IMR-90 (cell line): ENCODE results near the gene CLEC4D. TPM values are rescaled to one million over a fixed set of nuclear protein-coding genes. Genes with fewer than 3 reads are reported as not detected.

Experiments
- ATAC-seq: fragments of 200-7000 bp; cut with Tn5 transposase; 2 replicates; pipeline ENCODE4 v1.9.1; 2020; ENCODE audit warnings: low read depth, mild to moderate bottlenecking, moderate library complexity
- BruUV-seq: library from RNA; stranded (reverse); fragments of 400-500 nt; replicated peaks from 2 replicates; lab custom pipeline; 2021; lab: Mats Ljungman, UMichigan
- CTCF ChIA-PET: fragments of 300-600 bp; formaldehyde crosslinking; extraction: SDS; loops from one replicate; lab custom pipeline; 2021; ENCODE audit warnings: antibody characterized with exemption; lab: Yijun Ruan, JAX
- POLR2A ChIA-PET: fragments of 300-600 bp; sonication (Branson Sonifier 250); formaldehyde crosslinking; loops from one replicate; lab custom pipeline; 2022; ENCODE audit warnings: antibody characterized with exemption; ENCODE audit not compliant: unreplicated experiment; lab: Charles Lee
- DNase-seq: peaks from one replicate; pipeline ENCODE4 v3.0.0; 2013
- H2AFZ ChIP-seq: replicated peaks from 2 replicates; pipeline ENCODE3; 2013; ENCODE audit warnings: low read length, mild to moderate bottlenecking; ENCODE audit not compliant: poor library complexity
- H2AK5ac ChIP-seq: 2 replicates; pipeline ENCODE4 v1.6.1; 2013; ENCODE audit warnings: low read depth, low read length, inconsistent platforms
- H2AK9ac ChIP-seq: replicated peaks from 2 replicates; pipeline ENCODE3; 2013; ENCODE audit warnings: mild to moderate bottlenecking, low read depth, low read length, moderate library complexity; ENCODE audit not compliant: poor library complexity
- H2BK120ac ChIP-seq: 2 replicates; pipeline ENCODE4 v1.6.1; 2013; ENCODE audit warnings: low read depth, low read length, inconsistent platforms
- H2BK15ac ChIP-seq: 3 replicates; pipeline ENCODE4 v1.6.1; 2013; ENCODE audit warnings: low read depth, low read length, inconsistent platforms
- H2BK20ac ChIP-seq: 2 replicates; pipeline ENCODE4 v1.6.1; 2013; ENCODE audit warnings: low read depth, mild to moderate bottlenecking, inconsistent platforms, low read length, moderate library complexity
- H2BK5ac ChIP-seq: 2 replicates; pipeline ENCODE4 v1.6.1; 2013; ENCODE audit warnings: mild to moderate bottlenecking, low read depth, low read length, inconsistent platforms; ENCODE audit not compliant: poor library complexity, severe bottlenecking
- H3K14ac ChIP-seq: replicated peaks from 2 replicates; pipeline ENCODE4 v1.6.1; 2013; ENCODE audit warnings: low read depth, low read length, inconsistent platforms
- H3K18ac ChIP-seq: 2 replicates; pipeline ENCODE4 v1.6.1; 2013; ENCODE audit warnings: low read depth, low read length, control low read depth
- H3K23ac ChIP-seq: 2 replicates; pipeline ENCODE4 v1.6.1; 2013; ENCODE audit warnings: low read depth, low read length, inconsistent platforms
- H3K27ac ChIP-seq: 2 replicates; pipeline ENCODE4 v1.5.1; 2013; ENCODE audit warnings: mild to moderate bottlenecking, control low read depth, low read length; ENCODE audit not compliant: insufficient read depth
- H3K27me3 ChIP-seq: 2 replicates; pipeline ENCODE4 v1.6.1; 2013; ENCODE audit warnings: low read length; ENCODE audit not compliant: control insufficient read depth, insufficient read depth
- H3K36me3 ChIP-seq: 2 replicates; pipeline ENCODE4 v1.6.1; 2013; ENCODE audit warnings: low read length, mixed read lengths; ENCODE audit not compliant: control insufficient read depth, insufficient read depth
- H3K4ac ChIP-seq: 2 replicates; pipeline ENCODE4 v1.6.1; 2013; ENCODE audit warnings: low read depth, low read length, inconsistent platforms
- H3K4me1 ChIP-seq: 2 replicates; pipeline ENCODE4 v1.6.1; 2013; ENCODE audit warnings: low read length, mixed read lengths; ENCODE audit not compliant: control insufficient read depth, insufficient read depth
- H3K4me2 ChIP-seq: 2 replicates; pipeline ENCODE4 v1.6.1; 2013; ENCODE audit warnings: low read depth, mild to moderate bottlenecking, control low read depth, low read length, moderate library complexity
- H3K4me3 ChIP-seq: 2 replicates; pipeline ENCODE4 v1.5.1; 2013; ENCODE audit warnings: low read depth, mild to moderate bottlenecking, control low read depth, low read length, moderate library complexity; ENCODE audit not compliant: insufficient read depth
- H3K56ac ChIP-seq: 2 replicates; pipeline ENCODE4 v1.6.1; 2013; ENCODE audit warnings: low read length, inconsistent platforms; ENCODE audit not compliant: insufficient read depth; ENCODE audit errors: extremely low read depth
- H3K79me1 ChIP-seq, 2 experiments: 2 replicates each; pipeline ENCODE4 v1.6.1; 2013; ENCODE audit warnings: low read length in 2 of 2, inconsistent platforms in 1 of 2, low read depth in 1 of 2
- H3K9ac ChIP-seq: 2 replicates; pipeline ENCODE4 v1.6.1; 2013; ENCODE audit warnings: low read depth, low read length, control low read depth
- H3K9me1 ChIP-seq: 2 replicates; pipeline ENCODE4 v1.6.1; 2013; ENCODE audit warnings: low read length, inconsistent platforms; ENCODE audit not compliant: insufficient read depth
- H3K9me3 ChIP-seq: 2 replicates; pipeline ENCODE4 v1.6.1; 2013; ENCODE audit warnings: low read length; ENCODE audit not compliant: control insufficient read depth, insufficient read depth
- H4K20me1 ChIP-seq: 2 replicates; pipeline ENCODE4 v1.6.1; 2013; ENCODE audit warnings: low read length, inconsistent platforms; ENCODE audit not compliant: insufficient read depth
- H4K5ac ChIP-seq: 2 replicates; pipeline ENCODE4 v1.6.1; 2013; ENCODE audit warnings: mild to moderate bottlenecking, low read depth, low read length, control low read depth
- H4K8ac ChIP-seq, 2 experiments: 2 replicates each; pipeline ENCODE4 v1.6.1; 2013; ENCODE audit warnings: low read depth in 2 of 2, low read length in 2 of 2, control low read depth in 1 of 2, inconsistent platforms in 1 of 2
- H4K91ac ChIP-seq: 2 replicates; pipeline ENCODE4 v1.6.1; 2013; ENCODE audit warnings: low read depth, low read length, inconsistent platforms; ENCODE audit not compliant: insufficient read depth
- BHLHE40 ChIP-seq: fragments of 150-350 bp; IDR thresholded peaks from 2 replicates; pipeline ENCODE4 v1.6.1; 2016; ENCODE audit warnings: mild to moderate bottlenecking, low read depth, low read length
- CEBPB ChIP-seq: IDR thresholded peaks from 2 replicates; pipeline ENCODE4 v1.6.1; 2012; ENCODE audit warnings: low read depth, low read length, improper control_type of control experiment
- CHD1 ChIP-seq: IDR thresholded peaks from 2 replicates; pipeline ENCODE4 v1.6.1; 2012; ENCODE audit warnings: low read depth, low read length, improper control_type of control experiment
- ELK1 ChIP-seq: fragments of 150-350 bp; IDR thresholded peaks from 2 replicates; pipeline ENCODE4 v1.6.1; 2016; ENCODE audit warnings: low read depth, mild to moderate bottlenecking, low read length, moderate library complexity, borderline replicate concordance
- FOS ChIP-seq: fragments of 150-350 bp; IDR thresholded peaks from 2 replicates; pipeline ENCODE4 v1.6.1; 2016; ENCODE audit warnings: low read depth, low read length
- MAFK ChIP-seq: IDR thresholded peaks from 2 replicates; pipeline ENCODE4 v1.6.1; 2012; ENCODE audit warnings: low read depth, low read length, improper control_type of control experiment
- MAZ ChIP-seq: IDR thresholded peaks from 2 replicates; pipeline ENCODE4 v1.6.1; 2012; ENCODE audit warnings: low read depth, mild to moderate bottlenecking, low read length, improper control_type of control experiment, moderate library complexity, borderline replicate concordance
- MXI1 ChIP-seq: IDR thresholded peaks from 2 replicates; pipeline ENCODE4 v1.6.1; 2012; ENCODE audit warnings: low read depth, mild to moderate bottlenecking, low read length, moderate library complexity, borderline replicate concordance
- NFE2L2 ChIP-seq: fragments of 150-350 bp; IDR thresholded peaks from 2 replicates; pipeline ENCODE4 v1.6.1; 2016; ENCODE audit warnings: low read depth, mild to moderate bottlenecking, low read length
- POLR2A ChIP-seq: IDR thresholded peaks from 2 replicates; pipeline ENCODE4 v1.6.1; 2012; ENCODE audit warnings: mild to moderate bottlenecking, low read depth, low read length
- RAD21 ChIP-seq: IDR thresholded peaks from 2 replicates; pipeline ENCODE4 v1.6.1; 2012; ENCODE audit warnings: low read length, improper control_type of control experiment
- RCOR1 ChIP-seq: IDR thresholded peaks from 2 replicates; pipeline ENCODE4 v1.6.1; 2012; ENCODE audit warnings: mild to moderate bottlenecking, low read length, improper control_type of control experiment; ENCODE audit not compliant: insufficient replicate concordance
- RFX5 ChIP-seq: IDR thresholded peaks from 2 replicates; pipeline ENCODE4 v1.8.0; 2012; ENCODE audit warnings: low read depth, mild to moderate bottlenecking, low read length, moderate library complexity
- SMC3 ChIP-seq: fragments of 150-350 bp; IDR thresholded peaks from 2 replicates; pipeline ENCODE4 v1.6.1; 2016; ENCODE audit warnings: low read depth, mild to moderate bottlenecking, antibody characterized with exemption, low read length, moderate library complexity
- dilution Hi-C: fragments of 300-500 bp; cut with HindIII; formaldehyde crosslinking; loops from one replicate; pipeline ENCODE4 v1.14.3; 2018; ENCODE audit warnings: low sequenced_read_pairs; ENCODE audit not compliant: unreplicated experiment
- in situ Hi-C: fragments of 300-500 bp; cut with MboI; formaldehyde crosslinking; loops from 3 replicates; pipeline ENCODE4 v1.14.3; 2019; ENCODE audit warnings: low sequenced_read_pairs, inconsistent platforms, mixed read lengths
- intact Hi-C: fragments of 100-400 bp; cut with micrococcal nuclease; formaldehyde crosslinking; loops from 2 replicates; pipeline ENCODE4 v1.10.0; 2022
- polyA plus RNA-seq, 3 experiments: library from polyadenylated mRNA; depleted of rRNA; stranded (reverse); fragments of >200 nt; gene quantifications; 2 replicates each; pipeline ENCODE4 v1.2.3, GENCODE V29; 2012; ENCODE audit warnings: low replicate concordance in 1 of 3
- total RNA-seq: library from RNA; depleted of rRNA; stranded (reverse); fragments of >200 nt; gene quantifications from 2 replicates; pipeline ENCODE4 v1.2.3, GENCODE V29; 2012
- TF ChIP-seq, protein P1 (sequence below): fragments of 150-350 bp; IDR thresholded peaks from 2 replicates; pipeline ENCODE4 v1.6.1; 2017; ENCODE audit warnings: mild to moderate bottlenecking, antibody characterized with exemption, low read length, low read depth
- TF ChIP-seq, protein P2 (sequence below): conservative IDR thresholded peaks from 2 replicates; pipeline ENCODE4 v1.5.1; 2012; ENCODE audit warnings: mild to moderate bottlenecking, low read depth, low read length, improper control_type of control experiment

The CLEC4D gene
- total and polyA plus RNA-seq, 2 of the 4 experiments (the other 2 are of a cell fraction): not detected

DNA sequence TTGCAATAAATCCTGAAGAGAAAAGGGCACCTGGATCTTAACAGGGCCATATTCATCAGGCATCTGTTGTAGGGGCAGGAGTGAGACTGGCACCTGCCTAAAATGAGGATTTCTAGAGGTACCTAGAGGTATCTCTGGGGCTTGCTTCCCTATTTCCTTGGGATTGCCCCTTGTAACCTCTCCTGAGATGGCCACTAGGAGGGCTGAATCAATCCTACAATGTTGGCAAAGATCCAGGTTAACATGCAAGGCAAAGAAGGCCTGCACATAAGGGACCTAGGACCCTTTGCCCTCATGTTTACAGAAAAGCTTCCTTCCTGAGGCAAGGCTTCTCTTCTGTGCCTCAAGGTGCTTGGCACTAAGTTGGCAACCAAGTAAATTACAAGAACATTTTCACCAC, 53.2 kb downstream of the CLEC4D start:
- H3K4ac ChIP-seq: no peak overlapping the region
- dilution Hi-C loops: no loop called here
- no peak overlapping the region for H2BK20ac ChIP-seq
- no peaks in the 10 kb centered on the region for H3K27me3 ChIP-seq
- H3K27ac ChIP-seq: no peak overlapping the region
- H3K4me3 ChIP-seq: no peak overlapping the region
- H3K9me3 ChIP-seq: no peaks in the 10 kb centered on the region
- H3K79me1 ChIP-seq: no peaks in the 10 kb centered on the region
- H3K4me1 ChIP-seq: no peaks in the 10 kb centered on the region
- no peak overlapping the region for H3K14ac ChIP-seq
- no peak overlapping the region for H3K9ac ChIP-seq
- no peak overlapping the region for H2AK9ac ChIP-seq
- no TSS peak for BruUV-seq
- H3K23ac ChIP-seq: no peak overlapping the region
- CTCF ChIA-PET: no interaction called here
- ATAC-seq (no peak), DNase-seq (no peak)
- no peak overlapping the region for H3K4me2 ChIP-seq
- H3K36me3 ChIP-seq: no peaks in the 10 kb centered on the region
- in situ Hi-C loops: no loop called here
- no peak overlapping the region for H4K91ac ChIP-seq
- H3K18ac ChIP-seq: no peak overlapping the region
- no peaks in the 10 kb centered on the region for H3K9me1 ChIP-seq
- no peak overlapping the region for H2BK15ac ChIP-seq
- H2BK5ac ChIP-seq: no peak overlapping the region
- intact Hi-C loops: no loop called here
- H2BK120ac ChIP-seq: no peak overlapping the region
- H4K8ac ChIP-seq: no peak overlapping the region
- H4K5ac ChIP-seq: no peak overlapping the region
- no peak overlapping the region for H2AFZ ChIP-seq
- TF ChIP-seq, protein P1, sequence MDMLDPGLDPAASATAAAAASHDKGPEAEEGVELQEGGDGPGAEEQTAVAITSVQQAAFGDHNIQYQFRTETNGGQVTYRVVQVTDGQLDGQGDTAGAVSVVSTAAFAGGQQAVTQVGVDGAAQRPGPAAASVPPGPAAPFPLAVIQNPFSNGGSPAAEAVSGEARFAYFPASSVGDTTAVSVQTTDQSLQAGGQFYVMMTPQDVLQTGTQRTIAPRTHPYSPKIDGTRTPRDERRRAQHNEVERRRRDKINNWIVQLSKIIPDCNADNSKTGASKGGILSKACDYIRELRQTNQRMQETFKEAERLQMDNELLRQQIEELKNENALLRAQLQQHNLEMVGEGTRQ: no peak
- TF ChIP-seq MAZ: no peak
- TF ChIP-seq CEBPB: no peak
- TF ChIP-seq RFX5: no peak
- no peak for TF ChIP-seq RAD21
- no peak for TF ChIP-seq NFE2L2
- no peak for TF ChIP-seq MXI1
- no peak for TF ChIP-seq FOS
- TF ChIP-seq RCOR1: no peak
- TF ChIP-seq BHLHE40: no peak
- TF ChIP-seq SMC3: no peak
- TF ChIP-seq POLR2A: no peak
- TF ChIP-seq, protein P2, sequence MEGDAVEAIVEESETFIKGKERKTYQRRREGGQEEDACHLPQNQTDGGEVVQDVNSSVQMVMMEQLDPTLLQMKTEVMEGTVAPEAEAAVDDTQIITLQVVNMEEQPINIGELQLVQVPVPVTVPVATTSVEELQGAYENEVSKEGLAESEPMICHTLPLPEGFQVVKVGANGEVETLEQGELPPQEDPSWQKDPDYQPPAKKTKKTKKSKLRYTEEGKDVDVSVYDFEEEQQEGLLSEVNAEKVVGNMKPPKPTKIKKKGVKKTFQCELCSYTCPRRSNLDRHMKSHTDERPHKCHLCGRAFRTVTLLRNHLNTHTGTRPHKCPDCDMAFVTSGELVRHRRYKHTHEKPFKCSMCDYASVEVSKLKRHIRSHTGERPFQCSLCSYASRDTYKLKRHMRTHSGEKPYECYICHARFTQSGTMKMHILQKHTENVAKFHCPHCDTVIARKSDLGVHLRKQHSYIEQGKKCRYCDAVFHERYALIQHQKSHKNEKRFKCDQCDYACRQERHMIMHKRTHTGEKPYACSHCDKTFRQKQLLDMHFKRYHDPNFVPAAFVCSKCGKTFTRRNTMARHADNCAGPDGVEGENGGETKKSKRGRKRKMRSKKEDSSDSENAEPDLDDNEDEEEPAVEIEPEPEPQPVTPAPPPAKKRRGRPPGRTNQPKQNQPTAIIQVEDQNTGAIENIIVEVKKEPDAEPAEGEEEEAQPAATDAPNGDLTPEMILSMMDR: no peak
- no peak for TF ChIP-seq MAFK
- TF ChIP-seq CHD1: no peak
- TF ChIP-seq ELK1: no peak
- no peaks in the 10 kb centered on the region for H4K20me1 ChIP-seq
- POLR2A ChIA-PET: no interaction called here
- H2AK5ac ChIP-seq: no peak overlapping the region
- H3K56ac ChIP-seq: no peak overlapping the region
